Erythroblast (primary cell): ENCODE data around the gene FLYWCH1.

Experiments
- DNase-seq, 2 experiments: peaks; one replicate each; lab custom pipeline; 2025; lab: John Stamatoyannopoulos, UW
- GATA1 ChIP-seq: IDR thresholded peaks from 2 replicates; pipeline ENCODE4 v1.6.1; 2011; ENCODE audit warnings: low read depth, mild to moderate bottlenecking, control low read depth, low read length, moderate library complexity
- POLR2A ChIP-seq: IDR thresholded peaks from 2 replicates; pipeline ENCODE4 v1.6.1; 2011; ENCODE audit warnings: mild to moderate bottlenecking, low read length

Gene FLYWCH1

DNA sequence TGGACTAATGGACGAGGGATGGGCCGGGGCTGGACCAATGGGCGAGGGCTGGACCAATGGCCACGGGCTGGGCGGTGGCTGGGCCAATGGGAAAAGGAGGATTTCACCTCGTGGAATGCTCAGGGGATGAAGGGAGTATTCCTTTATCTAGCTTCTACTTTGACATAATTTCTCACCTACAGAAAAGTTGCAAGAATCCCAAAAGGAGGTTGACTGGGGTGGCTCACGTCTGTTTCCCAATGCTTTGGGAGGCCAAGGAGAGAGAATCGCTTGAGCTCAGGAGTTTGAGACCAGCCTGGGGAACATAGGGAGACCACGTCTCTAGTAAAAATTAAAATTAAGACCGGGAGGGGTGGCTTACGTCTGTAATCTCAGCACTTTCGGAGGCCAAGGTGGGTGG lies 5.7 kb upstream of the FLYWCH1 start:
- TF ChIP-seq POLR2A = no peak
- no peak for TF ChIP-seq GATA1

GRCh38 chr16:2907084-2907753 lies 4.5 kb upstream of the FLYWCH1 start:
- peak; percentile 72 to 76 for DNase-seq

More for the DNA sequence above, 5.7 kb upstream of the FLYWCH1 start:
- no peak for DNase-seq

GRCh38 chr16:2910441-2910969 lies 1.2 kb upstream of the FLYWCH1 start:
- TF ChIP-seq POLR2A (no peak), GATA1 (no peak)
- DNase-seq = no peak

GRCh38 chr16:2912330-2913199 lies 834 bp downstream of the FLYWCH1 start:
- DNase-seq = peak; percentile 66 to 80
- TF ChIP-seq GATA1 (no peak), POLR2A (no peak)

DNA sequence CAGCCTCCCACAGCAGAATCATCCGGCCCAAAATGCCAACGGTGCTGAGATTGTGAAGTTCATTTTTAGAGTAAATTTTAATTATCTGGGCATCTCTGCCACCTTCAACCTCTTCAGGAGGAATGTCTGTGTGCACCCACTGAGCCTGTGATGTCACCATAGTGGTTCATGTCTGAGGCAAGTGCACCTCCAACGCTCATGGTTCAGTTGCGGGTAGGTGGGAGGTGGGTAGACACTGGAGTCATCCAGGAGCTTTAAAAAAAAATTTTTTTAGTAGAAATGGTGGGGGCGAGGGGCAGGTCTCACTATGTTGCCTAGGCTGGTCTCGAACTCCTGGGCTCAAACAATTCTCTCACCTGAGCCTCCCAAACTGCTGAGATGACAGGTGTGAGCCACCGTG lies 1.9 kb downstream of the FLYWCH1 start:
- TF ChIP-seq POLR2A (no peak), GATA1 (no peak)
- DNase-seq = no peak

DNA sequence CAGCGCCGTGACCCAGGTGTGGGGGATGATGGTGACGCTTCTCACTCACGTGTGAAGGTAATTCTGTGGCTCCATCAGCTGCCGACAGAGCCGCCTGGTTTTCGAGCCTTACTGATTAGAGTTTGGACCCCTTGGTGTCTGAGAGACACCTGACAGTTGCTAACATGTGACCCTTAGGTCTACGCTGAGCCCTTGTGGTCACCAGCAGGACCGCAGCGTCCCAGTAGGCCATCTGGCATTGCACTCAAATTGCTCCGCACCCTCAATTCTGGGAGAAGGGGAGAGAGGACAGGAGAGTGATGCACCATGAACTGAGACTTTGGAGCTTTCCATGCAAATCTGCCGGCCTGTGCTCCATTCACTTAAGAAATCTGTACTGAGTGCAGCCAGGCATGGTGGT lies 2.5 kb downstream of the FLYWCH1 start:
- no peak for DNase-seq
- TF ChIP-seq POLR2A (no peak), GATA1 (no peak)

- DNase-seq = no peak
- TF ChIP-seq GATA1 = no peak
- no peak for TF ChIP-seq POLR2A
These were observed 3.6 kb downstream of the FLYWCH1 start for GRCh38 chr16:2915196-2915929.

DNA sequence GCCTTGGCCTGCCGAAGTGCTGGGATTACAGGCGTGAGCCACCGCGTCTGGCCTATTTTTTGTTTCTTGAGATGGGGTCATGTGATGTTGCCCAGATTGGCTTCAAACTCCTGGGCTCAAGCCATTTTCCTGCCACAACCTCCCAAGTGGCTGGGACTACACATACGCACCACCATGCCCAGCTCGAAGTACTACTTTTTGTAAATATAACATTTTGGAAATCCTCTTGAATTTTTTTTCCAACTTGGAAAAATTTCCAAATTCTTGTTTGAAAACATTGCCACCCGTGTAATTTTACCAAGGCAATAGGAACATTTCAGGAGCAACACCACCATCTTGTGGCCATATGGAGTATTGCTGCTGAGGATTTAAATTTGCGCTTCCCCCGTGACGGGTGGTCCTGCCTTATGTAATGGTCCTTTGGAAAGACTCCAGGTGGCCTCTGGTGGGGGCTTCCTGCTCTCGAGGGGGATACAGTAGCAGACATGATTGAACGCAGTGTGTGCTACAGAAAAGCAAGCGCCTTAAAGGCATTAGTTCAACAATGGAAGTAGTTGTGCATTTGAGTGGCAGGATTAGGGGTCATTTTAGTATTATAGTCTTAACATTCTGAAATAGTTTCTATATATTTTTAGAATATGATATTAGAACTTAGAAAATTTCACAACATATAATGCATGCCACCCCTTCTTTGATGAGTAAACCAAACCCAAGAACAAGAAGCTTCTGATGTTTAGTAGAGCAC lies 8.0 kb downstream of the FLYWCH1 start:
- peak; percentile 70 to 86 for DNase-seq

GRCh38 chr16:2923481-2923880 lies 11.8 kb downstream of the FLYWCH1 start:
- DNase-seq = no peak
- TF ChIP-seq GATA1 (no peak), POLR2A (no peak)

More for the DNA sequence above, 8.0 kb downstream of the FLYWCH1 start:
- TF ChIP-seq GATA1 = no peak
- TF ChIP-seq POLR2A = no peak

GRCh38 chr16:2924901-2925755 lies 13.4 kb downstream of the FLYWCH1 start:
- TF ChIP-seq POLR2A = no peak
- no peak for TF ChIP-seq GATA1
- DNase-seq = no peak

DNA sequence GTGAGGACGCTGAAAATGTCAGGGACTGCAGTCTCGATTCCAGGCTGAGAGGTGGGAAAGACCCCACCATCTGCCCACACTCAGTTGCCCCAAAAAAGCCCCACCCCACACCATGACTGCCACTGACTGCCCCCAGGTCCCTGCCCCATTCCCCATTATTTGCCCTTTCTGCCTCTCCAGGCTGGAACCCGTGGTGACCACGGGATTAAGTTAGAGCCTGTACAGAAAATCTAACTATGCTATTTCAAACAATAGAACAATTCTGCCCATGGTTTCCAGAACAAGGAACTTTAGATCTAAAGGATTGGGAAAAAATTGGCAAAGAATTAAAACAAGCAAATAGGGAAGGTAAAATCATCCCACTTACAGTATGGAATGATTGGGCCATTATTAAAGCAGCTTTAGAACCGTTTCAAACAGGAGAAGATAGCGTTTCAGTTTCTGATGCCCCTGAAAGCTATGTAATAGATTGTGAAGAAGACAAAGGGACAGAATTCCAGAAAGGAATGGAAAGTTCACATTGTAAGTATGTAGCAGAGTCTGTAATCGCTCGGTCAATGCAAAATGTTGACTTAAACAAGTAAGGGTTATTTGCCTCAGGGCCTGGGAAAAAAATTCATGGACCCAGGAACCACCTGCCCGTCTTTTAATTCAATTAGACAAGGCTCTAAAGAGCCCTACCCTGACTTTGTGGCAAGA lies 14.4 kb downstream of the FLYWCH1 start:
- no peak for DNase-seq
- TF ChIP-seq GATA1 (no peak), POLR2A (no peak)

DNA sequence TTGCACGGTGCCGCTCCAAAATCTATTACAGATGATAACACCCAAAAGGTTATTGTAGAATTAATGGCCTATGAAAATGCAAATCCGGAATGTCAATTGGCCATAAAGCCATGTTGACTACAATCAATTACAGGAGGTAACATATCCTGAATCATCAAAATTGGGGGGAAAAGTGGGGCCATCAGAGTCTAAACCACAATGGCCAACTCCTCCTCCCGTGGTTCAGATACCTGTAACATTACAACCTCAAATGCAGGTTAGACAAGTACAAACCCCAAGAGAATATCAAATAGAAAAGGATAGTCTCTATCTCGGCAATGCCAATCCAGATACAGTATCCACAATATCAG lies 14.9 kb downstream of the FLYWCH1 start:
- DNase-seq = no peak
- TF ChIP-seq POLR2A = no peak
- TF ChIP-seq GATA1 = no peak
